CD4-positive, alpha-beta T cell treated with Interleukin-12 subunit alpha and Interleukin-12 subunit beta, for 1 hour (primary cell): ENCODE results near the gene PTPRN2.

Experiments
- DNase-seq: peaks from one replicate; pipeline ENCODE4 v3.0.0-alpha.2; 2020

Gene PTPRN2

DNA sequence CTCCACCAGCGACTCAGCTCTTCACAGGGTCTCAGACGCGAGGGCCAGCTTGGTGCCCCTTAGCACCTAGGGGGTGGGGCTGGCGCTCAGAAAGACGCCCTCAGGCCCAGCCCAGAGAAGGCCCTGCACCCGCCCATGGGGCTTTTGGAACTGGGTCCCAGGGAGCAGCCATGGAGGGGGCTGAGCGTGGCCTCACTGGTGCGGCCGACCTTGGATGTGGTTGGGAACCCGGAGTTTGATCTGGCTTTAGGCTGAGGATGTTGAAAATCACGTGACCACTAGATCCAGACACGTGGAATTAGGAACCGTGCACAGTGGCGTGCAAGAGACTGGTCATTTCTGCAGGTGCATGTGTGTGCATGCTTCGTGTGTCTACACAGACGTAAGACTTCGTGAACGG, 1065.4 kb downstream of the PTPRN2 start:
- no peak for DNase-seq

DNA sequence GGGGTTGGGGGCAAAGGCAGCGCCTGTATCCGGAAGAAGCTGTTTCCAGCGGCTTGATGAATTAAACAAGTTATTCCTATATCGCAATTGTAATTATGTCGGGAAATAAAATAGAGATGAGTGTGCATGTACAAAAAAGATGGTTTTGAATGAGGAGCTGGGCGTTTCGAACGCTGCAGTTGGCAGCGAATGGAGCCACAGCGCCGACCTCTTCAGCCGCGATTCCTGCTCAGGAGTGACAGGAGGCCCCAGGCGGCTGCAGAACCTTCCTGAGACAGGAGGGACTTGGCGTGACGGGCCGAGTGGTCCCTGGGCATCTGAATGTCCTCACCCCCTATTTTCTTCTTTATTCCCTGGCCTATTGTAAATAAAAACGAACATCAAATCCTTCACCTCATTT, 1065.9 kb downstream of the PTPRN2 start:
- no peak for DNase-seq

DNA sequence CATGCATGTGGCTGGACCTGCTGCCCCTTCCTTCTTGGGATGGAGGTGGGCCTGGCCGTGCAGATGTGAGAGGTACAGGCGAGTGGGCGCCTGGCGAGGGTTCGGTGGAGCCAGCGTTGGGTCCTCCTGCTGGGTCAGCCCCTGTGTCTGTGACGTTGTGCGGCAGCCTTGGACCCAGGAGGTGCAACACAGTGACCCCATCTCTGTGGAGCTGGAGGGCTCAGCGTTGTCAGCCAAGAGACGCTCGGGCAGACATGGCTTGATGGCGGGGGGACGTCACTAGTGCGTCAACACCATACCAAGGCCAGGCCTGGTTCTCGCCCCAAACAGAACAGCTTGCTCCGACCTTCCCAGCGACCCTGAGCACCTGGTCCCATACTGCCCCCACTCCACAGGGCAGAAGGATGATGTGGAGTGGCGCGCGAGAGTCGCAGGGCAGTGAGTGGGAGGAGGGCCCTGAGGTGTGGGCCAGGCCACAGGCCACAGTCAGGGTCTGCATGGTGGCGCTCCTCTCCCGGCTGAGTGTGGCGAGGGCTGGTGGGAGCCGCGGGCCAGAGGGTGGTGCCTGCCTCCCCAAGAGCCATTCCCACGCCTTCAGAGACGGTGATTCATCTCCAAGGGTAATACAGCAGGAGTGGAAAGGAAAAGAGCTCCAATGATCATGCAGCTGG, 1066.4 kb downstream of the PTPRN2 start:
- no peak for DNase-seq

DNA sequence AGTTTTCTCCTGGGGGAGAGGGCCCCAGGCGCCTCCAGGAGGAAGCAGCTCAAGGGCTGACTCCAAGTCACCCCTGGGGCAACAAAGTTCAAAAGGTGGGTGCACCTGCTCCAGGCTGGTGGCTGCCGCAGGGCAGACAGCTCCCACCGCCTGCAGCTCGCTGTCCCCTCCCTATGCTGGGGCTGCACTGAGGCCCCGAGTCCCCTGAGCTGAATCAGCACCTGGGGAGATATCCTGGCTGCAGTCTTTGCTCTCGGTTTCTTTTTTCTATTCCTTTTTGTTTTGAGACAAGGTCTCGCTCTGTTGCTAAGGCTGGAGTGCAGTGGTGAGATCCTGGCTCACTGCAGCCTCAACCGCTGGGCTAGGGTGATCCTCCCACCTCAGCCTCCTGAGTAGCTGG, 1067.4 kb downstream of the PTPRN2 start:
- DNase-seq: no peak

GRCh38 chr7:157519798-157520244, 1067.8 kb downstream of the PTPRN2 start:
- DNase-seq: no peak

DNA sequence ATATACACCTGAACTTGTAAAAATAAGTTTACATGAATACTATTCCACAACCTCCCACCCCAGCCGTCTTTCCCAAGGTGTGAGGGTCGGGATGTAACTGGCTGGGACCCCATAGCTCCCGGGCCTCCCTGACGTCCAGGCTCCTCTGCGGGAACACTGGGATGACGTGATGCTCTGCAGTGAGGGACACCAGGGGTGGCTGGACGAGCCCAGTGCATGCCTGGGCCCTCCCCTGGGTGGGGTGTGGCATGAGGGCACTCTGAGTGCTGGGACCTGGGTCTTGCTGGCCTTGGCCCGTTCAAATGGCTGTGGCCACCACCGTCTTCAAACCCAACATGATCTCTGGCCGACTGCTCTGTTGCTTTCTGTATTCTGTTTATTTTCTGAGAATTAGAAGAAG, 1068.4 kb downstream of the PTPRN2 start:
- DNase-seq: no peak

GRCh38 chr7:157518514-157519175, 1069.0 kb downstream of the PTPRN2 start:
- DNase-seq: no peak

GRCh38 chr7:157517782-157518513, 1069.7 kb downstream of the PTPRN2 start:
- no peak for DNase-seq

- no peak for DNase-seq
Observed at GRCh38 chr7:157516911-157517781, 1070.5 kb downstream of the PTPRN2 start.

DNA sequence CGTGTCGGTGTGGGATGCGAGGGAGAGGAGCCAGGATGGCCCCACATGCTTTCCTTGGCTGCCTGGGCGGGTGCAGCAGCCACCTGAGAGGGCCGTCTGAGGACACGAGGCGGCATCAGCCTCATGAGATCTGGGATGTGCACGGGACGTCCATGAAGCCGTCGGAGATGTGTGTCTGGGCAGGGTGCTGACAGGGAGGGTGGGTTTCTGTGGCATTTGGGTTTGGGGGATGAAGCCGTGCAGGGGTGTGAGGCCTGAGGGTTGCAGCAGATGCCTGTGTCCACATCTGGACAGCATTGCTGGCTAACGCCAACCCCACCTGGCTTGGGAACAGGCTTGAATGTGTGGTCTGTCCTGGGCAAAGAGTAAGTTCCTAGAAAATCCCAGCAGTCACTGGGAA, 1071.3 kb downstream of the PTPRN2 start:
- DNase-seq: no peak

DNA sequence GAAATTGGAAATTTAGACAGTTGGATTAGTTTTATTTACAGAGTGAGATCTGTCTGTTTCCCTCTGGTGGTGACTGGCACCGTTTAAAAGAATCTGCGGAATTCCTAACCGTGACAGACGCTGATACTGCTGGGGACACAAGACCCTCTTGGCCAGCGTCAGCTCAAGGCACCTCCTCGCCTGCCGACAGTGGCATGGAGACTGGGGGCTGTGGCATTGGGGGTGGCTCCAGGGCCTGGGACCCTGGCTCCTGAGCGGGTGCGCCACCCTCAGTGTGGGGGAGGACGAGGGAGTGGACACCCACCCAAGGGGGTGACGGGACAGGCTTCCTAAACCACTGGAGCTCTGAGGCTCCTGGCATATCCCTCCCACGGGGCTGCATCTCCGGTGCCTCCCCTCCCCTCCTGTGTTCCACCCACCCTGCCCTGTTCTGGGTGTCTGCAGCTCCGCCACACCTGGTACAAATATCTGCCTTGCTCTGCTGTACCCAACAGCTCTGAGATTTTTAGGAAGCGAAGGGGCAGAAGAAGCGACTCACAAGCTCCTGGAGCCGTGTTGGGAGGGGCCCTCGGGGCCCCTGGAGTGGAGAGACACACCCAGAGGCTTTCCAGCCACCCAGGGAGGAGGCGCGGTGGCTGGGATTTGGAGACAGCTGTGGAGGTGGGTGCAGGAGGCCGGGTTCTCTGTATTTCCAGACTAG, 1072.1 kb downstream of the PTPRN2 start:
- no peak for DNase-seq

DNA sequence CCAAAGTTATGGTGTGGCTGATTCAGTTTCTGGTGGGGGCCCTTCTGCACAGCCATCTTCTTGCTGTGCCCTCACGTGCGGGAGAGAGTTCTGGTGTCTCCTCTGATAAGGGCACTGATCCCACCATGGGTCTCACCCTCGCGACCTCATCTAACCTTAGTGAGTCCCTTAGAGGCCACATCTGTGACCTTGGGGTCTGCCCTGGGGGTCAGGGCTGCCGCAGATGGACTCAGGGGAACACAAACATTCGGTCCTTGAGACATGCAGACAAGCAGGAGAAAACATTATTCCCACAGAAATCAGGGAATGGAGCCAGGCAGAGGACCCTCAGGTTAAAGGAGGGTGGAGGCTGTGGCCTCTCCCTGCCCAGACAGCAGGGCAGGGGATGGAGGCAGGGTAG, 1072.9 kb downstream of the PTPRN2 start:
- DNase-seq: no peak

DNA sequence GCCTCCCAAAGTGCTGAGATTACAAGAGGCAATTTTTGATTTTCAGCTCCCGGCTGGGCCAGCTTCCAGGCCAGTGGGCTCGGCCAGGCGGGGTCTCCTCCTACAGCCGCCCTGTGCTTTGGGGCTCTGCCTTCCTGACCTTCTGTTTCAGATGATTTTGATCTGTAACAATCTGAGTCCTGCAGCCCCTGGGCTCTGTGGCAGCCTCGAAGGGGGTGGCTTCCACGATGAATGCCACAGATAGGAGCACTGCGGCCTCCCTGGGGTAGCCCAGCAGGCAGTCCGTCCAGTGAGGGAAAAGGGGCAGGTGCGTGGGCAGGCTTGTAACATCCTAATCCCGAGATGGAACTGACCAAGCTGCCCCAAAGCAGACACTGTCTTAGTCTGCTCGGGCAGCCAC, 1073.3 kb downstream of the PTPRN2 start:
- no peak for DNase-seq

- DNase-seq: no peak
Observed at GRCh38 chr7:157513682-157514081, 1073.9 kb downstream of the PTPRN2 start.

GRCh38 chr7:157513162-157513621, 1074.4 kb downstream of the PTPRN2 start:
- no peak for DNase-seq

- DNase-seq: no peak
Observed at GRCh38 chr7:157509226-157509625, 1078.4 kb downstream of the PTPRN2 start.

DNA sequence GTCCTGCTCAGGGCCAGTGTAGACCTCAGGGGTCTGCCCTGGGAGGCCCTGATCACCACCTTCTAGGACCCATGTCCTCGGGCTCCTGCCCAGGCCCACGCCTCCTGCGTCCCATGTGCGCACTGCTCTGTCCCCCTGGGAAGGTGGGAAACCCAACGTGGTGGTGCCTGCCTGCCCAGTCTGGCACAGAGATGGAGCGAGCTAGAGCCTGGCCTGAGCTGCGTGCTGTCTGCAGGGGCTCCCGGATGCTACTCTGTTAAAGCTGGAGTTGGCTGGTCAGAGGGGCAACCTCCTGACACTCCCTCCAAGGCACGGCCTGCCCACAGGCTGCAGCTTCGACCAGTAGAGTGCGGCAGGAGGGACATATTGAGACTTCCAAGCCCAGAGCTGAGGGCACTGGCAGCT, 1079.1 kb downstream of the PTPRN2 start:
- no peak for DNase-seq

- no peak for DNase-seq
Observed at GRCh38 chr7:157507987-157508386, 1079.6 kb downstream of the PTPRN2 start.

DNA sequence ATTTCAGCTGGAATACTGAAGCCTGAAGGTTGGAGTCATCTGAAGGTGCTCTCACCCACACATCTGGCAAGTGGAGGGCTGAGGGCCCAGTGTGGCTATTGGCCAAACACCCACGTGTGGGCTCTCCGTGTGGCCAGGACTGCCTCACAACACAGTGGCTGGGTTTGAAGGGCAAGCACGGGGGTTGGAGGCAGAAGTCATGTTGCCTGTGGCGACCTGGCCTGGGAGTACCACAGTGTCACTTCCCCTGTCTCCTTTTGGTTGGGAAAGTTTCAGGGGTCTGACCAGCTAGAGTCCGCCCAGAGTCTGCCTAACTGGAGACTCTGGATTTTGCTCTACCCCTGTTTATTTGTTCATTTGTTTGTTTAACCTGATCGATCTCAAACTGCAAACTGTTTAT, 1081.4 kb downstream of the PTPRN2 start:
- no peak for DNase-seq

DNA sequence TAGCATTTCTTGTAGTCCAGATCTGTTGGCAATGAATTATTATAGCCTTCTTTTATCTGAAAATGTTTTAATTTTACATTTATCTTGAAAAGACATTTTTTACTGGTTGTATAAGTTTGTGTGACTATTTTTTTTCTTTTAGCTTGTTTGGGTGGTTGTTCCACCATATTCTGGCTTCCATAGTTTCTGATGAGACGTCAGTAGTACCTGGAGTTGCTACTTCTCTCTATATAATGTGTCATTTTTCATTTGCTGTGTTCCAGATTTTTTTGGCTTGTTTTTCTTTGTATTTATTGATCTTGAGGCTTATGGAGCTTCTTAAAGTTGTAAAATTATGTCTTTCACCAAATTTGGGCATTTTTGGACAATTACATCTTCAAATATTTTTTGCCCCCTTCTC, 1082.0 kb downstream of the PTPRN2 start:
- no peak for DNase-seq

GRCh38 chr7:157503229-157503628, 1084.4 kb downstream of the PTPRN2 start:
- peak; percentile 29 for DNase-seq

- peak; percentile 83 for DNase-seq
Observed at GRCh38 chr7:157502701-157503111, 1084.9 kb downstream of the PTPRN2 start.
